Right cardiac atrium (tissue), 5 donors: ENCODE measurements around the gene DSC3. TPM values are rescaled to one million over a fixed set of nuclear protein-coding genes. Genes with fewer than 3 reads are reported as not detected.
A peak's percentile ranks its signal among the peaks of the same experiment; 100 is the strongest.
"Not testable (repeated sequence)": the region's sequence is repeated elsewhere in the genome, so short reads cannot be mapped to it uniquely, and the experiment has no call there.

ENCODE experiments used
- ATAC-seq, 2 donors: fragments of 200-7000 bp; cut with Tn5 transposase; one replicate each; pipeline versions ENCODE4 v1.8.0 to v1.9.1; 2020; ENCODE audit warnings: moderate library complexity in 2 of 2, mild to moderate bottlenecking in 1 of 2
- DNase-seq, 3 donors: peaks; one replicate each; pipeline ENCODE4 v3.0.0-alpha.2; 2020
- H3K27ac ChIP-seq: one replicate; pipeline ENCODE4 v1.5.1; 2013; ENCODE audit warnings: mild to moderate bottlenecking, low read length, control low read depth, moderate library complexity
- H3K27me3 ChIP-seq: one replicate; pipeline ENCODE4 v1.6.1; 2013; ENCODE audit not compliant: control insufficient read depth, insufficient read depth
- H3K4me1 ChIP-seq: one replicate; pipeline ENCODE4 v1.6.1; 2013; ENCODE audit warnings: low read length; ENCODE audit not compliant: control insufficient read depth, insufficient read depth
- H3K4me3 ChIP-seq: one replicate; pipeline ENCODE4 v1.5.1; 2013; ENCODE audit warnings: low read length, control low read depth
- H3K9me3 ChIP-seq: one replicate; pipeline ENCODE4 v1.6.1; 2013; ENCODE audit warnings: low read length; ENCODE audit not compliant: control insufficient read depth
- WGBS: extraction: QIAGEN DNeasy Blood & Tissue Kit; methylation state at CpG from one replicate; pipeline ENCODE4 v1.1.7; 2013; 5-methylcytosine and 5-hydroxymethylcytosine counted together
- intact Hi-C, 4 donors: fragments of 100-400 bp; cut with DNase I; formaldehyde crosslinking; loops; one replicate each; pipeline versions ENCODE4 v1.11.0 to v1.14.0; 2022 to 2023
- polyA plus RNA-seq: library from polyadenylated mRNA; stranded (reverse); fragments of 200-250 nt; gene quantifications from one replicate; pipeline ENCODE4 v1.2.3, GENCODE V29; 2013
- total RNA-seq, 4 donors: library from RNA; stranded (reverse); fragmentation: NEBNext Ultra II Directional; extraction: Animal tissue kit (Norgen Biotek cat#: 25700); gene quantifications; one replicate each; pipeline ENCODE4 v1.2.1, GENCODE V29; 2021
- donor health status: healthy with polysubstance abuse.
- donor health status: DM: no; HTN: yes; CAD: no.
- donor health status: DM: no; HTN: no; CAD: no.
- donor health status: DM: no; HTN: yes; CAD: no; lungs with severe emphysema.
- donor health status: DM: yes; HTN: yes; CAD: no.

Gene DSC3
- total and polyA plus RNA-seq, 5 donors: 0.03 to 0.18 (median 0.14) TPM

- no peaks in the 10 kb centered on the region for H3K4me1 ChIP-seq
Observed at GRCh38 chr18:30999186-30999585, 43.4 kb downstream of the DSC3 start.

DNA sequence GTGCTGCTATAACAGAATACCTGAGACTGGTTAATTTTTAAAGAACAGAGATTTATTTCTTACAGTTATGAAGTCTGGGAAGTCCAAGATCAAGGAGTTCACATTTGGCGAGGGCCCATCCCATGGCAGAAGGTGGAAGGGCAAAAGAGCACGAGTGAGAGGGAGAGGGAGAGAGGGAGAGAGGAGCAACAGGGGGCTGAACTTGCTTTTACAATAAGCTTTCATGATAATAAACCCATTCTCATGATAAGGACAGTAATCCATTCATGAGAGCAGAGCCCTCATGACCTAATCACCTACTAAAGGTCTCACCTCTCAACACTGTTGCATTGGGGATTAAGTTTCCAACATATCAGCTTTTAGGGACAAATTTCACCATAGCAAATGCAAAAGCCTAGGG, 45.3 kb downstream of the DSC3 start:
- intact Hi-C loops: no loop called here
- DNase-seq (no peak), ATAC-seq (no peak)

More at GRCh38 chr18:30999186-30999585, 43.4 kb downstream of the DSC3 start:
- no peak overlapping the region for H3K27ac ChIP-seq
- no peak overlapping the region for H3K4me3 ChIP-seq
- no peak for DNase-seq
- no peaks in the 10 kb centered on the region for H3K9me3 ChIP-seq
- WGBS: 48% methylated on average over 2 of the region's 2 CpGs
- no peak for ATAC-seq
- no peaks in the 10 kb centered on the region for H3K27me3 ChIP-seq
- intact Hi-C loops: no loop called here

DNA sequence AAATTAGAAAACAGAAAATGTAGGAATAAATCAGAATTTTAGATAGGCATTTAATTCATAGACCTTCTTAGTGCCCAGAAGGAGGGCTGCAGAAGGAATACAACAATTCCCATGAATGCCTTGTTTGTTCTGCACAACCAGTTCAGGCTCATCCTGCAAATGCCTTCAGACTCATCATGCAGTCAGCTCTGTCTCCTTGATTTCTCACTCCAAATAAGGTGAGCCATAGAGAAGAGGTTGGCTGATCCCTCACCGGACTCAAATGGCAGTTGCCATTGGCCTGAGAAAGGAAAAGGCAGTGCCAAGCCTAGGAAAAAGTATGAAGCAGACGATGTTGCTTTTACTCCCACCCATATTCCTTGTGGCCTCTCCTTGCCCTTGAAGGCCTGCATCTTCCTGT, 50.3 kb downstream of the DSC3 start:
- no peak for DNase-seq
- 75% methylated on average over 2 of the region's 2 CpGs for WGBS
- intact Hi-C loops: no loop called here
- H3K27me3 ChIP-seq: no peaks in the 10 kb centered on the region
- ATAC-seq: no peak
- H3K27ac ChIP-seq: no peak overlapping the region
- H3K4me3 ChIP-seq: no peak overlapping the region
- H3K4me1 ChIP-seq: no peaks in the 10 kb centered on the region
- H3K9me3 ChIP-seq: no peaks in the 10 kb centered on the region

More for the DNA sequence above, 45.3 kb downstream of the DSC3 start:
- no peaks in the 10 kb centered on the region for H3K27me3 ChIP-seq
- no peaks in the 10 kb centered on the region for H3K9me3 ChIP-seq
- no peak overlapping the region for H3K27ac ChIP-seq
- WGBS: 66% methylated on average over 2 of the region's 2 CpGs
- no peaks in the 10 kb centered on the region for H3K4me1 ChIP-seq
- H3K4me3 ChIP-seq: no peak overlapping the region

DNA sequence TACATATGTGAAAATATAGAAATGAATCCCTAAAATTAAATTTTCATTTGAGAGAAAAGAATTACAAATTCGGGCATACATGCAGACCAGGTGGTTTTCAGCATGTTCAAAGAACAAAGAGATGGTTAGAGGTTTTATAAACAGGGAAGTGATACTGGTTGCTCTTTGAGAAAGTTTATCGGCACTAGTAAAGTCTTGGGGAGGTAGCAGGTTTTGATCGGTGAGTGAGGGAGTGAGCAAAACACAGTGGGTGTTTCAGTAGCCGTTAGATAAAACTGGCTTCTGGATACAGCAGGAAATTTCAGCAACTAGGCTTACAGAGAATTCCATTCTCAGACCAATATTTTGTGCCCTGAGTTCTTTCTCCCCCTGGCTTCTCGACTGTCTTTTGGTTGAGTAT, 51.1 kb downstream of the DSC3 start:
- ATAC-seq (no peak), DNase-seq (no peak)
- Histone ChIP-seq H3K9me3 (no peaks in the 10 kb centered on the region), H3K27ac (no peak overlapping the region), H3K27me3 (no peaks in the 10 kb centered on the region), H3K4me1 (no peaks in the 10 kb centered on the region), H3K4me3 (no peak overlapping the region)
- 81% methylated on average over 5 of the region's 5 CpGs for WGBS
- intact Hi-C loops: no loop called here

- DNase-seq (no peak), ATAC-seq (no peak)
- no peaks in the 10 kb centered on the region for H3K4me1 ChIP-seq
- H3K27me3 ChIP-seq: no peaks in the 10 kb centered on the region
- no peak overlapping the region for H3K4me3 ChIP-seq
- 58% methylated on average over 1 of the region's 1 CpG for WGBS
- intact Hi-C loops: no loop called here
- no peaks in the 10 kb centered on the region for H3K9me3 ChIP-seq
- no peak overlapping the region for H3K27ac ChIP-seq
Observed at GRCh38 chr18:30989141-30989540, 53.4 kb downstream of the DSC3 start.

DNA sequence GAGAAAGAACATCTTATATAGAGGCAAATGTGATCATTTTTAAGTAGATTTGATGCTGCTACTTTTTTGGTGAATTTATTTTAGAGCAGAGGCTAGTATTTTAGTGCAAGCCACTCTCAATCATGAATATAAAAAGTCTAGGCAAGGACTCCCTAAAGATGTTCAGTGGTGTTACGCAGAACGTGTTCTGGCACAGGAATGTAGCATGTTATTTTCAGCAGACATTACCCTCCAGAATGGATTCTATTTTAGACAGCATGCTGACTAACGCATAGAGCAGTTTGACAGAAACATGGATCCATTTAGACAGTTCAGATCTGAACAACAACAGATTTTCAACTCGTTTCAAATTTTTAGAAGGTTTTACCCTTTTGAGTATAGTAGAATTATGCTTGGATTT, 54.1 kb downstream of the DSC3 start:
- Histone ChIP-seq H3K4me1 (no peaks in the 10 kb centered on the region), H3K27ac (no peak overlapping the region), H3K9me3 (no peaks in the 10 kb centered on the region), H3K4me3 (no peak overlapping the region), H3K27me3 (no peaks in the 10 kb centered on the region)
- DNase-seq: no peak
- intact Hi-C loops: no loop called here
- ATAC-seq: peak in 1 of 2 donors; percentile 43
- WGBS: 57% methylated on average over 4 of the region's 4 CpGs

DNA sequence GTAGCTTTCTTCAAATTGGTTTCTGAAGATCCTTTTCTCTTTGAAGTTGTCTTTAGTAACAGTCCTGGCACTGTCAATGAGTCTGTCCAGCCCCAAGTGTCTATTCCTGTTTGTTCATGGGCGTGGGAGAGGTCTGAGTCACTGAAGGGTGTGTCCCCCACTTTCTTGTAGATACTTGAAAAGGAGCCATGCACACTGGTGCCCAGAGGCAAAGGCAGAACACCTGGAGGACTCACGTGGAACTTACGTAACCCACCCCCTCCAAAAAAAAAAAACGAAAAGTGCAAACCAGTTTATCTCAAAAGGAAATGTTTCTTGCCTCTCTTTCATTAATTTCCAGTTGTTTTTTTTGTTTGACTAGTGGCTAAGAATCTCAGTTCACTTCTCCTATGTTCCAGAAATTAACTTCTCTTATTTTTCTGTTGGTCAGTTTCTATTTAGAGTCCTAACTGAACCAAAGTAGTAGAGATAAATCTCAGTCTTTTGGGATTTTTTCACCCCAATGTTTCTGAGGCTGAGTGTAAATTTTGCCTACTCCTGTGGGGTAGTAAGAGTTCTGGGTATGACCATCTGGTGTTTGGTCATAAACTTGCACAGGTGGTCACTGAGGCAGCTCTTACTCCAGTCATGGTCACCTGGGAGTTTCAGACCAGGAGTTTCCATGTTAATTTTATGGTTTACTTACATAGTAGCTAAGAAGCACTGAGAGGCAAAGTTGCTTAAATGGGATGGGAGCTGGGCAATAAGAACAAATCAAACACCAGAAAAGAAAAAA, 54.9 kb downstream of the DSC3 start:
- WGBS: 43% methylated on average over 4 of the region's 4 CpGs
- no peaks in the 10 kb centered on the region for H3K27me3 ChIP-seq
- no peak for DNase-seq
- intact Hi-C loops: no loop called here
- no peaks in the 10 kb centered on the region for H3K4me1 ChIP-seq
- H3K9me3 ChIP-seq: no peaks in the 10 kb centered on the region
- peak; percentile 41 to 61 for ATAC-seq
- H3K4me3 ChIP-seq: no peak overlapping the region
- H3K27ac ChIP-seq: no peak overlapping the region

DNA sequence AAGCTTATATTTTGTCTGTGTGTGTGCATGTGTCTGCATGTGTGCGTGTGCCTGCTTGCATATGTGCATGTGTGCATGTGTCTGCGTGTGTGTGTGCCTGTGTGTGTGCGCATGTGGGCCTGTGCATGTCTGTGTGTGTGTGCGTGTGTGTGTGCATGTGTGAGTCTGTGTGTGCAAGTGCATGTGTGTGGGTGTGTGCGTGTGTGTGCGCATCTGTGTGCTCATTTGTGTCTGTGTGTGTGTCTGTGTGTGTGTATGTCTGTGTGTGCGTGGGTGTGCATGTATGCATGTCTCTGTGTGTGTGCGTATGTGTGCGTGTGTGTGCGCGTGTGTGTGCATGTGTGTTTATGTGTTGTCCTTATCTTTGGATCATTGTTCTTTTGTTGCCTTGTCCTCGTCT, 56.8 kb downstream of the DSC3 start:
- Histone ChIP-seq H3K27me3 (no peaks in the 10 kb centered on the region), H3K27ac (no peak overlapping the region), H3K9me3 (no peaks in the 10 kb centered on the region), H3K4me1 (no peaks in the 10 kb centered on the region), H3K4me3 (no peak overlapping the region)
- intact Hi-C loops: no loop called here
- no peak for DNase-seq
- 92% methylated on average over 12 of the region's 12 CpGs for WGBS
- no peak for ATAC-seq

- H3K9me3 ChIP-seq: no peaks in the 10 kb centered on the region
- whole genome bisulfite sequencing: 84% methylated on average over 11 of the region's 11 CpGs
- ATAC-seq (no peak), DNase-seq (peak in 1 of 3 donors; percentile 10)
- no peak overlapping the region for H3K4me3 ChIP-seq
- no peak overlapping the region for H3K27ac ChIP-seq
- H3K4me1 ChIP-seq: no peaks in the 10 kb centered on the region
- intact Hi-C loops: no loop called here
- no peaks in the 10 kb centered on the region for H3K27me3 ChIP-seq
Observed at GRCh38 chr18:30982285-30982992, 60.1 kb downstream of the DSC3 start.

GRCh38 chr18:30978091-30978490, 64.5 kb downstream of the DSC3 start:
- WGBS: 82% methylated on average over 4 of the region's 4 CpGs
- H3K4me1 ChIP-seq, H3K4me3 ChIP-seq, H3K9me3 ChIP-seq, intact Hi-C loops, H3K27ac ChIP-seq, H3K27me3 ChIP-seq, ATAC-seq, DNase-seq: not testable (repeated sequence)

- Histone ChIP-seq H3K4me1 (no peaks in the 10 kb centered on the region), H3K9me3 (no peaks in the 10 kb centered on the region), H3K27me3 (no peaks in the 10 kb centered on the region), H3K27ac (no peak overlapping the region), H3K4me3 (no peak overlapping the region)
- WGBS: 2% methylated on average over 1 of the region's 1 CpG
- ATAC-seq: no peak
- DNase-seq: no peak
- intact Hi-C loops: no loop called here
Observed at GRCh38 chr18:30971338-30971956, 71.1 kb downstream of the DSC3 start.
